Upper lobe of left lung (tissue), 6 donors: Measurements from ENCODE around the gene MAN1A1. TPM values are rescaled to one million over a fixed set of nuclear protein-coding genes. Genes with fewer than 3 reads are reported as not detected.
A peak's percentile ranks its signal among the peaks of the same experiment; 100 is the strongest.

Experiments
- ATAC-seq, 2 donors: fragments of 200-7000 bp; cut with Tn5 transposase; one replicate each; pipeline ENCODE4 v1.9.1; 2022; ENCODE audit warnings: mild to moderate bottlenecking in 2 of 2, moderate library complexity in 2 of 2; ENCODE audit not compliant: low FRiP score in 2 of 2
- DNase-seq, 2 donors: peaks; one replicate each; pipeline ENCODE4 v3.0.0-alpha.2; 2019 to 2020
- H3K27ac ChIP-seq, 4 donors: fragments of 200-600 bp; sonication (generic); one replicate each; pipeline ENCODE4 v1.5.1; 2016 to 2019
- H3K27me3 ChIP-seq, 4 donors: fragments of 200-600 bp; sonication (generic); one replicate each; pipeline ENCODE4 v1.5.1; 2017 to 2019
- H3K36me3 ChIP-seq, 4 donors: fragments of 200-600 bp; sonication (generic); one replicate each; pipeline ENCODE4 v1.5.1; 2016 to 2019
- H3K4me1 ChIP-seq, 4 donors: fragments of 200-600 bp; sonication (generic); one replicate each; pipeline ENCODE4 v1.5.1; 2018 to 2019
- H3K4me3 ChIP-seq, 4 donors: fragments of 200-600 bp; sonication (generic); one replicate each; pipeline ENCODE4 v1.5.1; 2017 to 2019; ENCODE audit warnings: mild to moderate bottlenecking in 2 of 4, moderate library complexity in 1 of 4
- H3K9me3 ChIP-seq, 4 donors: fragments of 200-600 bp; sonication (generic); one replicate each; pipeline ENCODE4 v1.5.1; 2018 to 2019
- CTCF ChIP-seq, 6 experiments: fragments of 450-650 bp in 4 of 6; fragments of 200-600 bp in 2 of 6; sonication (generic) in 2 of 6; IDR thresholded peaks; one replicate each; pipeline ENCODE4 v1.5.1; 2016 to 2019; ENCODE audit warnings: antibody characterized with exemption in 6 of 6
- EP300 ChIP-seq, 4 donors: sonication (generic); formaldehyde crosslinking; IDR thresholded peaks; one replicate each; pipeline ENCODE4 v1.5.1; 2017; ENCODE audit warnings: antibody characterized with exemption in 4 of 4, control low read depth in 2 of 4
- POLR2A ChIP-seq, 4 donors: fragments of 450-650 bp; IDR thresholded peaks; one replicate each; pipeline ENCODE4 v1.5.1; 2016 to 2017; ENCODE audit warnings: antibody characterized with exemption in 4 of 4, mild to moderate bottlenecking in 2 of 4
- POLR2AphosphoS5 ChIP-seq, 2 donors: sonication (generic); formaldehyde crosslinking; IDR thresholded peaks; one replicate each; pipeline ENCODE4 v1.5.1; 2017; ENCODE audit warnings: antibody characterized with exemption in 2 of 2
- WGBS, 2 donors: methylation state at CpG; one replicate each; pipeline ENCODE4 v1.1.5; 2017 to 2018; 5-methylcytosine and 5-hydroxymethylcytosine counted together
- total RNA-seq, 6 donors: library from RNA; depleted of rRNA in 4 of 6; stranded (reverse); fragments of >200 nt in 4 of 6; gene quantifications; one replicate each; pipeline versions ENCODE4 v1.1.0 to v1.2.1, GENCODE V29; 2016 to 2021
- donor health status: DM: no; HTN: no; CAD: no; lungs with moderate emphysema.
- donor health status: DM: no; HTN: yes; CAD: no; lungs with severe emphysema.

MAN1A1 gene
- total RNA-seq, 6 donors from 2014 or later: 61.8 to 98.6 (median 79.1) TPM

GRCh38 chr6:119147101-119148053 lies 202.2 kb downstream of the MAN1A1 start:
- Histone ChIP-seq H3K27ac (peak overlapping the region in 3 of 4 donors; percentile 52 to 55 (median 55)), H3K27me3 (no peaks in the 10 kb centered on the region), H3K9me3 (no peaks in the 10 kb centered on the region), H3K4me3 (no peak overlapping the region), H3K4me1 (peaks cover 9 to 13% (median 10%) of the 10 kb centered on the region in 4 donors), H3K36me3 (no peaks in the 10 kb centered on the region)
- TF ChIP-seq POLR2AphosphoS5 (IDR thresholded peaks at IDR 0.05) (no peak), POLR2A (IDR thresholded peaks at IDR 0.05) (no peak), EP300 (IDR thresholded peaks at IDR 0.05) (no peak), CTCF (IDR thresholded peaks at IDR 0.05) (no peak)
- DNase-seq (peak in 1 of 2 donors; percentile 59), ATAC-seq (peak; percentile 76 to 92)
- 57 to 60% methylated on average over 6 of the region's 6 CpGs for WGBS, 2 donors

GRCh38 chr6:119145111-119145510 lies 204.4 kb downstream of the MAN1A1 start:
- no peak for ATAC-seq
- no peak overlapping the region for H3K27ac ChIP-seq
- 30 to 51% methylated on average over 2 of the region's 2 CpGs for WGBS, 2 donors

GRCh38 chr6:119142637-119143036 lies 206.9 kb downstream of the MAN1A1 start:
- 93 to 97% methylated on average over 5 of the region's 5 CpGs for WGBS, 2 donors
- H3K9me3 ChIP-seq: no peaks in the 10 kb centered on the region
- H3K4me3 ChIP-seq: no peak overlapping the region
- H3K4me1 ChIP-seq: peaks cover 3 to 21% (median 9%) of the 10 kb centered on the region in 4 donors
- H3K27me3 ChIP-seq: no peaks in the 10 kb centered on the region
- no peak for TF ChIP-seq POLR2AphosphoS5 (IDR thresholded peaks at IDR 0.05)
- TF ChIP-seq EP300 (IDR thresholded peaks at IDR 0.05): no peak
- no peak for TF ChIP-seq CTCF (IDR thresholded peaks at IDR 0.05)
- TF ChIP-seq POLR2A (IDR thresholded peaks at IDR 0.05): no peak
- H3K36me3 ChIP-seq: no peaks in the 10 kb centered on the region
- ATAC-seq (no peak), DNase-seq (no peak)
- H3K27ac ChIP-seq: no peak overlapping the region

More at GRCh38 chr6:119145111-119145510, 204.4 kb downstream of the MAN1A1 start:
- H3K4me1 ChIP-seq: peaks cover 9 to 13% (median 10%) of the 10 kb centered on the region in 4 donors
- no peaks in the 10 kb centered on the region for H3K9me3 ChIP-seq
- no peaks in the 10 kb centered on the region for H3K36me3 ChIP-seq
- TF ChIP-seq EP300 (IDR thresholded peaks at IDR 0.05) (no peak), POLR2AphosphoS5 (IDR thresholded peaks at IDR 0.05) (no peak), POLR2A (IDR thresholded peaks at IDR 0.05) (no peak), CTCF (IDR thresholded peaks at IDR 0.05) (no peak)
- no peak for DNase-seq
- no peaks in the 10 kb centered on the region for H3K27me3 ChIP-seq
- H3K4me3 ChIP-seq: no peak overlapping the region

GRCh38 chr6:119142041-119142440 lies 207.5 kb downstream of the MAN1A1 start:
- WGBS, 2 donors: 85% methylated on average over 9 of the region's 9 CpGs
- ATAC-seq (no peak), DNase-seq (no peak)
- no peak overlapping the region for H3K27ac ChIP-seq
- H3K27me3 ChIP-seq: no peaks in the 10 kb centered on the region
- H3K36me3 ChIP-seq: no peaks in the 10 kb centered on the region
- H3K9me3 ChIP-seq: no peaks in the 10 kb centered on the region
- H3K4me1 ChIP-seq: peaks cover 0 to 21% (median 7%) of the 10 kb centered on the region in 4 donors
- no peak for TF ChIP-seq EP300 (IDR thresholded peaks at IDR 0.05)
- no peak for TF ChIP-seq POLR2A (IDR thresholded peaks at IDR 0.05)
- TF ChIP-seq POLR2AphosphoS5 (IDR thresholded peaks at IDR 0.05): no peak
- TF ChIP-seq CTCF (IDR thresholded peaks at IDR 0.05): no peak
- H3K4me3 ChIP-seq: no peak overlapping the region
